Muscle of leg (tissue), 11 donors: ENCODE data around the gene DSC2. TPM values are rescaled to one million over a fixed set of nuclear protein-coding genes. Genes with fewer than 3 reads are reported as not detected.
A peak's percentile ranks its signal among the peaks of the same experiment; 100 is the strongest.

Source experiments
- DNase-seq: peaks from one replicate; pipeline ENCODE4 v3.0.0; 2013
- H3K27ac ChIP-seq: one replicate; pipeline ENCODE4 v1.5.1; 2013; ENCODE audit warnings: mild to moderate bottlenecking, low read length, control low read depth
- H3K27me3 ChIP-seq: one replicate; pipeline ENCODE4 v1.6.1; 2013; ENCODE audit warnings: low read length; ENCODE audit not compliant: control insufficient read depth, insufficient read depth
- H3K36me3 ChIP-seq: one replicate; pipeline ENCODE4 v1.6.1; 2013; ENCODE audit warnings: low read length; ENCODE audit not compliant: control insufficient read depth, insufficient read depth
- H3K4me1 ChIP-seq: one replicate; pipeline ENCODE4 v1.6.1; 2013; ENCODE audit warnings: low read length; ENCODE audit not compliant: control insufficient read depth, insufficient read depth
- H3K4me3 ChIP-seq: one replicate; pipeline ENCODE4 v1.5.1; 2013; ENCODE audit warnings: low read length, control low read depth
- H3K9me3 ChIP-seq: replicated peaks from 2 replicates; pipeline ENCODE4 v1.6.1; 2013; ENCODE audit warnings: low read depth, low read length; ENCODE audit not compliant: control insufficient read depth
- WGBS: methylation state at CpG from one replicate; pipeline ENCODE4 v1.1.5; 2013; ENCODE audit warnings: missing lambda C conversion rate; ENCODE audit not compliant: insufficient coverage; 5-methylcytosine and 5-hydroxymethylcytosine counted together
- polyA plus RNA-seq, 8 donors: library from polyadenylated mRNA; unstranded; fragments of 120-200 nt; gene quantifications; one replicate each; pipeline versions ENCODE4 v1.2.1 to v1.2.3, GENCODE V29; 2013; ENCODE audit warnings: inconsistent platforms in 1 of 8, low replicate concordance in 1 of 8; ENCODE audit not compliant: insufficient read length in 8 of 8, insufficient read depth in 1 of 8
- total RNA-seq: library from RNA; stranded (reverse); fragments of 120-200 nt; gene quantifications from one replicate; pipeline ENCODE4 v1.2.4, GENCODE V29; 2013

DSC2 gene
- total and polyA plus RNA-seq, 9 donors: 2.1 to 11.8 (median 3.9) TPM

GRCh38 chr18:31120594-31120993, 18.4 kb upstream of the DSC2 start:
- no CpG with 5 or more reads among the region's 2 CpGs for WGBS
- DNase-seq: no peak
- Histone ChIP-seq H3K27ac (no peak overlapping the region), H3K4me3 (no peak overlapping the region), H3K27me3 (no peaks in the 10 kb centered on the region), H3K9me3 (no peaks in the 10 kb centered on the region), H3K4me1 (no peaks in the 10 kb centered on the region), H3K36me3 (no peaks in the 10 kb centered on the region)

GRCh38 chr18:31116853-31117595, 14.8 kb upstream of the DSC2 start:
- no peak for DNase-seq
- Histone ChIP-seq H3K4me1 (no peaks in the 10 kb centered on the region), H3K36me3 (no peaks in the 10 kb centered on the region), H3K27me3 (no peaks in the 10 kb centered on the region), H3K9me3 (no peaks in the 10 kb centered on the region), H3K27ac (no peak overlapping the region), H3K4me3 (no peak overlapping the region)
- 56% methylated on average over 1 of the region's 2 CpGs for WGBS

GRCh38 chr18:31112804-31113203, 10.6 kb upstream of the DSC2 start:
- no peaks in the 10 kb centered on the region for H3K9me3 ChIP-seq
- no peak overlapping the region for H3K27ac ChIP-seq
- H3K4me3 ChIP-seq: no peak overlapping the region
- H3K4me1 ChIP-seq: no peaks in the 10 kb centered on the region
- WGBS: 58% methylated on average over 2 of the region's 2 CpGs
- no peaks in the 10 kb centered on the region for H3K27me3 ChIP-seq
- no peak for DNase-seq
- H3K36me3 ChIP-seq: no peaks in the 10 kb centered on the region

DNA sequence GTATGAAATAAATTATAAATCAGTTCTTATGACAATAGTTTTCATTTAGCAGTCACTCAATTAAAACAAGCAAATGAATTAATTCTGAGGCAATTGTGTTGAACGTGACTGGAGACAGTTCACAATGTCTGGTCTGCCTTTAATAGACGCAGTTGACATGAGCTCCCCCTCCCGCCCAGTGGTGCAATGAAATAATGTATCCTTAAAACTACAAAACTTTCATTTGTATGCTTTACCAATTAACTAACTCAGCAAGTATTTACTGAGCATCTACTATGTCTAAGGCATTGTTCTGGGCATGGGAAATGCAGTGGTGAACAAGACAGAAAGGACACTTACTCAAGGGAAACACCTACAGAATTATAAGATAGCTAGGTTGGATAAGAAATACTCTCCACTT, 3.5 kb upstream of the DSC2 start:
- Histone ChIP-seq H3K27ac (no peak overlapping the region), H3K4me3 (no peak overlapping the region), H3K9me3 (no peaks in the 10 kb centered on the region), H3K27me3 (peaks cover 16% of the 10 kb centered on the region), H3K4me1 (peaks cover 7% of the 10 kb centered on the region), H3K36me3 (no peaks in the 10 kb centered on the region)
- DNase-seq: no peak
- no CpG with 5 or more reads among the region's 3 CpGs for WGBS

DNA sequence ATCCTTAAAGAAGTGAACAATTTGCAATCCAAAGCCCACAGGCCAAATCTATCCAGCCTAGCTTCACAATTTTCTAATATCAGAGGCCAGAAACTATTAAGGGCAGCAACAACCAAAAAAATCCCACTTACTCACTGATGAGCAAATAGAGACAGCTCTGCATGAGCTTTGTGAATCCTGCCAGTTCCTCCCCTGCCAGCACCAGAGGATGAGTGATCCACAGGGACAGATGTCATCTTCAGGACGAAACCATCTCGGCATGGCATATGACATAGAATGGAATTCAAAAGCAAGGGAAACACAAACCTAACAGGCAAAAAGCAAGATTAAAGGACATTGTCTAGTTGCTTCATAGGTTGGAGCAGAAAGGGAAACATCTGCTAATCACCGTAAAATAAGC, 2.2 kb upstream of the DSC2 start:
- 40% methylated on average over 1 of the region's 3 CpGs for WGBS
- Histone ChIP-seq H3K4me1 (peaks cover 9% of the 10 kb centered on the region), H3K36me3 (no peaks in the 10 kb centered on the region), H3K9me3 (no peaks in the 10 kb centered on the region), H3K4me3 (no peak overlapping the region), H3K27me3 (peaks cover 25% of the 10 kb centered on the region), H3K27ac (no peak overlapping the region)
- peak; percentile 1 for DNase-seq

GRCh38 chr18:31103423-31103822, 1.2 kb upstream of the DSC2 start:
- peaks cover 25% of the 10 kb centered on the region for H3K27me3 ChIP-seq
- peaks cover 9% of the 10 kb centered on the region for H3K4me1 ChIP-seq
- H3K4me3 ChIP-seq: no peak overlapping the region
- H3K9me3 ChIP-seq: no peaks in the 10 kb centered on the region
- H3K27ac ChIP-seq: no peak overlapping the region
- DNase-seq: no peak
- 75% methylated on average over 2 of the region's 3 CpGs for WGBS
- H3K36me3 ChIP-seq: no peaks in the 10 kb centered on the region

GRCh38 chr18:31102941-31103340, 720 bp upstream of the DSC2 start:
- Histone ChIP-seq H3K27me3 (peaks cover 25% of the 10 kb centered on the region), H3K4me3 (no peak overlapping the region), H3K9me3 (no peaks in the 10 kb centered on the region), H3K27ac (no peak overlapping the region), H3K36me3 (no peaks in the 10 kb centered on the region), H3K4me1 (peaks cover 9% of the 10 kb centered on the region)
- WGBS: no CpG with 5 or more reads among the region's 2 CpGs
- DNase-seq: no peak

GRCh38 chr18:31101183-31102024, 817 bp downstream of the DSC2 start:
- peak; percentile 81 for DNase-seq
- peaks cover 9% of the 10 kb centered on the region for H3K4me1 ChIP-seq
- peak overlapping the region; percentile 47 for H3K4me3 ChIP-seq
- peaks cover 25% of the 10 kb centered on the region for H3K27me3 ChIP-seq
- H3K36me3 ChIP-seq: no peaks in the 10 kb centered on the region
- H3K27ac ChIP-seq: peak overlapping the region; percentile 42
- WGBS: 0% methylated on average over 58 of the region's 72 CpGs
- no peaks in the 10 kb centered on the region for H3K9me3 ChIP-seq

DNA sequence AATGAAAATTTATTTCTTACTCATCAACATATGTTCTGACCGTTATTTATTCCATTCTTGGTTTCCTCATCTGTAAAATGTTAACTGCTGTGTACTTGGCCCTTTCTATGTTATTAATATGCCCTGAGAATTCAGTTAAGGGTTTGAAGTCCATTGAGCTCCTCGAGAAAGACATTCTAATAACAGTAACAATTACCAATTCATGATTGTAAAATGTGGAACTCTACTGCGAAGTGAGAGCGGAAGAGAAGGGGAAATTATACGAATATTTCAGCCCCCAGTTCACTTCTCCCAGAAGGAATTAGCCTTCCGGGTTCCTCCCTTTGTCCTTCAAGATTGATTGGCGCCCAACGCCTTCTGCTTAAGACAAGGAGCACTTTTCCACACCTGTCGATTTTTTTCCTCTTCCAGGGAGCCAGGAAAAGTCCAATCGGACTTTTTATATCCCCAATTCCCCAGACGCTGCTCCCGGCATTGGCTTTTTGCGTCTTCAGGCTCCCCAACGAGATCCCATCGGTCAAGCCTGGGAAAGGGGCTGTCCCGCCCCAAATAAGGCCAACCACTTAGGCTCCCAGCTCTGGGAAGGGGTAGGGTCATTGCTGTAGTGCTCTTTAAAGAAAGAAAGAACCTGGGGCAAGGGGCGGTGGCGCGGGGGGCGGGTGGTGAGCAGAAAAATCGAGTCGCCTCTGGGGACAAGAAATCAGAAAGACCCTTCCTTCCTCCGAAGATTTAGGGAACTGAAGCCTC, 1.6 kb downstream of the DSC2 start:
- DNase-seq: peak; percentile 22
- H3K27ac ChIP-seq: peak overlapping the region; percentile 42
- no peaks in the 10 kb centered on the region for H3K36me3 ChIP-seq
- 10% methylated on average over 13 of the region's 23 CpGs for WGBS
- H3K9me3 ChIP-seq: no peaks in the 10 kb centered on the region
- H3K4me3 ChIP-seq: peak overlapping the region; percentile 47
- peaks cover 25% of the 10 kb centered on the region for H3K27me3 ChIP-seq
- H3K4me1 ChIP-seq: peaks cover 9% of the 10 kb centered on the region
